H9 (cell line): Measurements from ENCODE around the gene FARS2. TPM values are rescaled to one million over a fixed set of nuclear protein-coding genes. Genes with fewer than 3 reads are reported as not detected.

Source experiments
- DNase-seq: peaks from one replicate; pipeline ENCODE4 v3.0.0-alpha.2; 2017
- H2AFZ ChIP-seq: one replicate; pipeline ENCODE4 v1.6.1; 2013; ENCODE audit warnings: mild to moderate bottlenecking, low read length, control low read depth, moderate library complexity
- H2AK5ac ChIP-seq: 2 replicates; pipeline ENCODE4 v1.6.1; 2013; ENCODE audit warnings: low read length, control low read depth, mixed read lengths; ENCODE audit not compliant: insufficient read length
- H2BK120ac ChIP-seq: one replicate; pipeline ENCODE4 v1.6.1; 2013; ENCODE audit warnings: low read depth, mild to moderate bottlenecking, low read length, control low read depth, inconsistent platforms; ENCODE audit not compliant: poor library complexity, severe bottlenecking
- H2BK12ac ChIP-seq: 2 replicates; pipeline ENCODE4 v1.6.1; 2013; ENCODE audit warnings: low read length, control low read depth, mixed read lengths, low read depth; ENCODE audit not compliant: insufficient read length
- H2BK15ac ChIP-seq: 2 replicates; pipeline ENCODE4 v1.6.1; 2013; ENCODE audit warnings: low read depth, low read length, control low read depth
- H2BK20ac ChIP-seq: one replicate; pipeline ENCODE4 v1.6.1; 2013; ENCODE audit warnings: low read depth, mild to moderate bottlenecking, low read length, control low read depth, inconsistent platforms; ENCODE audit not compliant: poor library complexity, severe bottlenecking
- H2BK5ac ChIP-seq: 2 replicates; pipeline ENCODE4 v1.6.1; 2013; ENCODE audit warnings: low read length, control low read depth, mixed read lengths; ENCODE audit not compliant: insufficient read length
- H3K14ac ChIP-seq: 2 replicates; pipeline ENCODE4 v1.6.1; 2013; ENCODE audit warnings: low read length, control low read depth; ENCODE audit not compliant: insufficient read depth
- H3K18ac ChIP-seq: 2 replicates; pipeline ENCODE4 v1.6.1; 2013; ENCODE audit warnings: low read depth, mild to moderate bottlenecking, mixed read lengths, low read length, control low read depth; ENCODE audit not compliant: insufficient read length
- H3K23ac ChIP-seq: 2 replicates; pipeline ENCODE4 v1.6.1; 2013; ENCODE audit warnings: low read length, control low read depth, mixed read lengths, low read depth; ENCODE audit not compliant: insufficient read length
- H3K23me2 ChIP-seq: 2 replicates; pipeline ENCODE4 v1.6.1; 2013; ENCODE audit warnings: low read depth, mild to moderate bottlenecking, mixed read lengths, low read length, control low read depth; ENCODE audit not compliant: insufficient read length, poor library complexity, severe bottlenecking
- H3K27ac ChIP-seq: 2 replicates; pipeline ENCODE4 v1.5.1; 2013; ENCODE audit warnings: low read length, control low read depth, mixed read lengths, low read depth; ENCODE audit not compliant: insufficient read length
- H3K27me3 ChIP-seq: 2 replicates; pipeline ENCODE4 v1.6.1; 2013; ENCODE audit warnings: low read length, control low read depth, inconsistent platforms; ENCODE audit not compliant: insufficient read depth
- H3K4ac ChIP-seq: 2 replicates; pipeline ENCODE4 v1.6.1; 2013; ENCODE audit warnings: low read depth, mild to moderate bottlenecking, control low read depth, inconsistent platforms, low read length, moderate library complexity
- H3K4me1 ChIP-seq: 2 replicates; pipeline ENCODE4 v1.6.1; 2013; ENCODE audit warnings: low read length, control low read depth, inconsistent platforms; ENCODE audit not compliant: insufficient read depth
- H3K4me2 ChIP-seq: 2 replicates; pipeline ENCODE4 v1.6.1; 2013; ENCODE audit warnings: low read length, control low read depth, mixed read lengths; ENCODE audit not compliant: insufficient read length, insufficient read depth
- H3K56ac ChIP-seq: 2 replicates; pipeline ENCODE4 v1.6.1; 2013; ENCODE audit warnings: low read depth, mild to moderate bottlenecking, mixed read lengths, low read length, control low read depth; ENCODE audit not compliant: insufficient read length
- H3K79me1 ChIP-seq: 2 replicates; pipeline ENCODE4 v1.6.1; 2013; ENCODE audit warnings: low read depth, mild to moderate bottlenecking, moderate library complexity, low read length, control low read depth, inconsistent platforms; ENCODE audit not compliant: insufficient read depth, poor library complexity, severe bottlenecking
- H3K79me2 ChIP-seq: 2 replicates; pipeline ENCODE4 v1.6.1; 2013; ENCODE audit warnings: low read length, control low read depth, inconsistent platforms; ENCODE audit not compliant: insufficient read depth
- H3K9ac ChIP-seq: 2 replicates; pipeline ENCODE4 v1.6.1; 2013; ENCODE audit warnings: low read length, control low read depth, mixed read lengths; ENCODE audit not compliant: insufficient read length; ENCODE audit errors: extremely low read depth
- H3K9me3 ChIP-seq: one replicate; pipeline ENCODE4 v1.6.1; 2013; ENCODE audit warnings: low read depth, low read length, inconsistent platforms; ENCODE audit not compliant: control insufficient read depth
- H3T11ph ChIP-seq: one replicate; pipeline ENCODE4 v1.6.1; 2013; ENCODE audit warnings: mild to moderate bottlenecking, low read length, control low read depth, inconsistent platforms
- H4K20me1 ChIP-seq: one replicate; pipeline ENCODE4 v1.6.1; 2013; ENCODE audit not compliant: control insufficient read depth, insufficient read length, insufficient read depth
- H4K5ac ChIP-seq: 2 replicates; pipeline ENCODE4 v1.6.1; 2013; ENCODE audit warnings: low read depth, mild to moderate bottlenecking, mixed read lengths, low read length, control low read depth; ENCODE audit not compliant: insufficient read length
- H4K8ac ChIP-seq: replicated peaks from 2 replicates; pipeline ENCODE4 v1.6.1; 2013; ENCODE audit warnings: low read length, control low read depth, mixed read lengths, low read depth; ENCODE audit not compliant: insufficient read length
- H4K91ac ChIP-seq: 2 replicates; pipeline ENCODE4 v1.6.1; 2013; ENCODE audit warnings: low read depth, mild to moderate bottlenecking, moderate library complexity, mixed read lengths, low read length, control low read depth; ENCODE audit not compliant: insufficient read length
- H3K27ac Mint-ChIP-seq, 3 experiments: 2 replicates in 2 of 3; 3 replicates in 1 of 3; pipeline ENCODE4 v1.8.0; 2020 to 2021; ENCODE audit warnings: mixed read lengths in 3 of 3, mild to moderate bottlenecking in 1 of 3, moderate library complexity in 1 of 3
- H3K27me3 Mint-ChIP-seq: 2 replicates; pipeline ENCODE4 v1.8.0; 2021; ENCODE audit warnings: low read depth, mild to moderate bottlenecking, moderate library complexity, mixed read lengths
- H3K36me3 Mint-ChIP-seq, 3 experiments: 2 replicates in 2 of 3; 3 replicates in 1 of 3; pipeline ENCODE4 v1.8.0; 2020 to 2021; ENCODE audit warnings: low read depth in 3 of 3, mixed read lengths in 3 of 3; ENCODE audit not compliant: insufficient read depth in 1 of 3
- H3K4me1 Mint-ChIP-seq, 2 experiments: 2 replicates each; pipeline ENCODE4 v1.8.0; 2020; ENCODE audit warnings: mixed read lengths in 2 of 2
- H3K4me3 Mint-ChIP-seq, 2 experiments: 2 replicates in 1 of 2; 3 replicates in 1 of 2; pipeline ENCODE4 v1.8.0; 2020 to 2021; ENCODE audit warnings: mild to moderate bottlenecking in 2 of 2, mixed read lengths in 2 of 2, moderate library complexity in 1 of 2
- H3K9me3 Mint-ChIP-seq, 2 experiments: 2 replicates in 1 of 2; 3 replicates in 1 of 2; pipeline ENCODE4 v1.8.0; 2020; ENCODE audit warnings: mild to moderate bottlenecking in 2 of 2, mixed read lengths in 2 of 2, moderate library complexity in 1 of 2
- WGBS: extraction: QIAGEN DNeasy Blood & Tissue Kit; methylation state at CpG from one replicate; pipeline ENCODE4 v1.1.7; 2013; ENCODE audit warnings: missing lambda C conversion rate, low lambda C conversion rate, mixed read lengths; ENCODE audit not compliant: insufficient read length; ENCODE audit errors: extremely low coverage; 5-methylcytosine and 5-hydroxymethylcytosine counted together
- total RNA-seq: library from RNA; stranded (reverse); gene quantifications from 2 replicates; pipeline ENCODE4 v1.2.1, GENCODE V29; 2021
- TF ChIP-seq, protein P1 (sequence below): fragments of 200-600 bp; sonication (generic); conservative IDR thresholded peaks from 3 replicates; pipeline ENCODE4 v1.8.0; 2021; ENCODE audit warnings: antibody characterized with exemption, mild to moderate bottlenecking

FARS2 gene
- total RNA-seq, 1 experiment from 2014 or later, result 8.5 TPM

DNA sequence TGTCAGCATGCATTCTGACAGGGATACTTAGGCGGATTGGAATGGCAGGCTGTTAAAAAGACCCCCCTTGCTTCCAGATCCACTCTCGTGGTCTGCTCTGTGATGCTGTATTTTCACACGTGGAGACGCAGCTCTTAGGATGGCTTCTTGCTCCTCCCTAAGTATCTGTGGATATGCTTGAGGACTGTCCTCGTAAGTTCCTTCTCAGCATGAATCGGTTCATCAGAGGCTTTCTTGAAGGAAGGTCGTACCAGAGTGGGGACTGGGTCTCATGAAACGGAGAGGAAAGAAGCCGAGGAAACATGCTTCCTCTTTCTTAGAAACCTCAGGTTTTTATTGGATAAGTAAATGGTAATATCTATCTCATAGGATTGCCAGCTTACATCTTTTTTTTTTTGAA, 220.4 kb downstream of the FARS2 start:
- H3K27ac ChIP-seq, result no peak overlapping the region
- Mint-ChIP-seq H3K36me3 (no peaks in the 10 kb centered on the region), H3K4me3 (no peak overlapping the region), H3K4me1 (peaks cover 3 to 4% of the 10 kb centered on the region in 2 experiments; a peak in 1 of 4 replicates), H3K27me3 (no peaks in the 10 kb centered on the region), H3K27ac (no peak overlapping the region), H3K9me3 (no peaks in the 10 kb centered on the region)
- no peak overlapping the region for H4K8ac ChIP-seq
- H3K79me2 ChIP-seq, result no peaks in the 10 kb centered on the region
- H3K56ac ChIP-seq, result no peak overlapping the region
- H3K4me1 ChIP-seq, result no peaks in the 10 kb centered on the region
- no peak overlapping the region for H3K18ac ChIP-seq
- no peaks in the 10 kb centered on the region for H3K9me3 ChIP-seq
- H3K4me2 ChIP-seq, result no peak overlapping the region
- TF ChIP-seq, protein P1, sequence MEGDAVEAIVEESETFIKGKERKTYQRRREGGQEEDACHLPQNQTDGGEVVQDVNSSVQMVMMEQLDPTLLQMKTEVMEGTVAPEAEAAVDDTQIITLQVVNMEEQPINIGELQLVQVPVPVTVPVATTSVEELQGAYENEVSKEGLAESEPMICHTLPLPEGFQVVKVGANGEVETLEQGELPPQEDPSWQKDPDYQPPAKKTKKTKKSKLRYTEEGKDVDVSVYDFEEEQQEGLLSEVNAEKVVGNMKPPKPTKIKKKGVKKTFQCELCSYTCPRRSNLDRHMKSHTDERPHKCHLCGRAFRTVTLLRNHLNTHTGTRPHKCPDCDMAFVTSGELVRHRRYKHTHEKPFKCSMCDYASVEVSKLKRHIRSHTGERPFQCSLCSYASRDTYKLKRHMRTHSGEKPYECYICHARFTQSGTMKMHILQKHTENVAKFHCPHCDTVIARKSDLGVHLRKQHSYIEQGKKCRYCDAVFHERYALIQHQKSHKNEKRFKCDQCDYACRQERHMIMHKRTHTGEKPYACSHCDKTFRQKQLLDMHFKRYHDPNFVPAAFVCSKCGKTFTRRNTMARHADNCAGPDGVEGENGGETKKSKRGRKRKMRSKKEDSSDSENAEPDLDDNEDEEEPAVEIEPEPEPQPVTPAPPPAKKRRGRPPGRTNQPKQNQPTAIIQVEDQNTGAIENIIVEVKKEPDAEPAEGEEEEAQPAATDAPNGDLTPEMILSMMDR, result no peak
- H3K23me2 ChIP-seq, result no peaks in the 10 kb centered on the region
- no peak overlapping the region for H3K9ac ChIP-seq
- no peak overlapping the region for H3K14ac ChIP-seq
- no peaks in the 10 kb centered on the region for H3K27me3 ChIP-seq
- H3T11ph ChIP-seq, result no peak overlapping the region
- H2AK5ac ChIP-seq, result no peak overlapping the region
- DNase-seq, result no peak
- no peak overlapping the region for H4K91ac ChIP-seq
- H2BK15ac ChIP-seq, result no peak overlapping the region
- H2BK5ac ChIP-seq, result no peak overlapping the region
- no peaks in the 10 kb centered on the region for H4K20me1 ChIP-seq
- H4K5ac ChIP-seq, result no peak overlapping the region
- H2BK20ac ChIP-seq, result no peak overlapping the region
- H3K4ac ChIP-seq, result no peak overlapping the region
- H2BK120ac ChIP-seq, result no peak overlapping the region
- no peak overlapping the region for H2BK12ac ChIP-seq
- no peaks in the 10 kb centered on the region for H3K79me1 ChIP-seq
- H3K23ac ChIP-seq, result no peak overlapping the region
- H2AFZ ChIP-seq, result no peak overlapping the region
- WGBS, result no CpG with 5 or more reads among the region's 9 CpGs
